Hepatic stellate cell (primary cell): ENCODE data around the gene ZNF426.
"Not testable (repeated sequence)": the region's sequence is repeated elsewhere in the genome, so short reads cannot be mapped to it uniquely, and the experiment has no call there.

Experiments used
- DNase-seq: peaks from one replicate; pipeline ENCODE4 v3.0.0; 2011; ENCODE audit warnings: low spot score

ZNF426 gene

GRCh38 chr19:9538183-9539058 is at the start of gene ZNF426:
ZNF426 (minus strand) TSS chr19:9538645; CDS start chr19:9536232, 2,413 bp downstream.
- peak; percentile 92 for DNase-seq

GRCh38 chr19:9586764-9587163 is 48.3 kb upstream of the ZNF426 start:
- peak; percentile 35 for DNase-seq

- peak; percentile 80 for DNase-seq
Observed at GRCh38 chr19:9584073-9584833, 45.8 kb upstream of the ZNF426 start, which contains the start of gene ZNF121. ZNF121 (minus strand) TSS chr19:9584504; CDS start chr19:9568097, 16,407 bp downstream.

GRCh38 chr19:9582081-9582725 is 43.8 kb upstream of the ZNF426 start:
- not testable (repeated sequence) for DNase-seq

- DNase-seq = no peak
Observed at GRCh38 chr19:9580728-9581127, 42.3 kb upstream of the ZNF426 start.

GRCh38 chr19:9570255-9570654 is 31.8 kb upstream of the ZNF426 start:
- no peak for DNase-seq

- no peak for DNase-seq
Observed at GRCh38 chr19:9566729-9567128, 28.3 kb upstream of the ZNF426 start.

- no peak for DNase-seq
Observed at GRCh38 chr19:9565900-9566705, 27.7 kb upstream of the ZNF426 start.

GRCh38 chr19:9552536-9553274 is 14.3 kb upstream of the ZNF426 start:
- no peak for DNase-seq

- no peak for DNase-seq
Observed at GRCh38 chr19:9547870-9548269, 9.4 kb upstream of the ZNF426 start.

- DNase-seq = not testable (repeated sequence)
Observed at GRCh38 chr19:9541281-9541680, 2.8 kb upstream of the ZNF426 start.

- DNase-seq = not testable (repeated sequence)
Observed at GRCh38 chr19:9539921-9540320, 1.5 kb upstream of the ZNF426 start.

- not testable (repeated sequence) for DNase-seq
Observed at GRCh38 chr19:9539201-9539600, 756 bp upstream of the ZNF426 start.

- DNase-seq = no peak
Observed at GRCh38 chr19:9535934-9536333, 2.5 kb downstream of the ZNF426 start.

- no peak for DNase-seq
Observed at GRCh38 chr19:9531933-9532332, 6.5 kb downstream of the ZNF426 start.

- DNase-seq = no peak
Observed at GRCh38 chr19:9528757-9529336, 9.6 kb downstream of the ZNF426 start.

GRCh38 chr19:9523885-9524474 is 14.5 kb downstream of the ZNF426 start:
- DNase-seq = no peak

- no peak for DNase-seq
Observed at GRCh38 chr19:9507285-9507684, 31.2 kb downstream of the ZNF426 start.

- no peak for DNase-seq
Observed at GRCh38 chr19:9500796-9501195, 37.6 kb downstream of the ZNF426 start.
